ENCODE measurements around the gene ATP5MG. TPM values are rescaled to one million over a fixed set of nuclear protein-coding genes. Genes with fewer than 3 reads are reported as not detected.

Gene ATP5MG
- total and polyA plus RNA-seq, 4 experiments from 2014 or later = 158 to 704 (median 378) TPM

GRCh38 chr11:118434553-118435289, 33.3 kb downstream of the ATP5MG start:
- intact Hi-C loops (cut with micrococcal nuclease) = loop anchor here (5.0 kb wide), 3 partner anchors 127 to 583 kb away; partner anchors contain the start of genes ARCN1, RPS25 and TRAPPC4
- H3K36me3 ChIP-seq (ENCODE audit: insufficient read depth, low read length) = no peaks in the 10 kb centered on the region
- peaks cover 0 to 37% of the 10 kb centered on the region in 2 donors for H3K36me3 Mint-ChIP-seq
- peaks cover 0 to 3% (median 0%) of the 10 kb centered on the region in 8 donors for H3K9me3 Mint-ChIP-seq
- POLR2A ChIA-PET (ENCODE audit: partially characterized antibody) = interaction anchor here (0.6 to 6.8 kb wide), 31 partner anchors 9 to 478 kb away, joined by 3 to 163 read pairs (median 5); partner anchors contain the start of genes ARCN1, ATP5MG, CD3D and DDX6
- H3K4me1 ChIP-seq (ENCODE audit: insufficient read depth, low read length) = peaks cover 17% of the 10 kb centered on the region
- peaks cover 14 to 52% (median 20%) of the 10 kb centered on the region in 4 donors for H3K4me1 Mint-ChIP-seq
- H3K27me3 Mint-ChIP-seq = peaks cover 1 to 7% of the 10 kb centered on the region in 2 donors
- H3K4me3 ChIP-seq (ENCODE audit: low read length in 2 of 2) = peak overlapping the region; percentile 82 to 92
- peak overlapping the region; percentile 93 to 99 (median 97) for H3K27ac Mint-ChIP-seq
- peak in 4 of 5 donors; percentile 1 to 77 (median 35) for DNase-seq
- no peaks in the 10 kb centered on the region for H3K9me3 ChIP-seq (ENCODE audit: control insufficient read depth in 1 of 2, low read length in 2 of 2)
- H3K27ac ChIP-seq (ENCODE audit: low read depth, low read length) = peak overlapping the region; percentile 92
- CTCF ChIA-PET (ENCODE audit: partially characterized antibody) = interaction anchor here (0.9 to 1.8 kb wide), 5 partner anchors 10 to 55 kb away, joined by 3 to 5 read pairs (median 4); no protein-coding TSS in a partner anchor
- peak overlapping the region; percentile 87 to 99 (median 94) for H3K4me3 Mint-ChIP-seq
- no peaks in the 10 kb centered on the region for H3K27me3 ChIP-seq (ENCODE audit: insufficient read depth, low read length)

- H3K9me3 Mint-ChIP-seq = peaks cover 0 to 3% (median 0%) of the 10 kb centered on the region in 8 donors
- peak overlapping the region; percentile 93 to 99 (median 97) for H3K27ac Mint-ChIP-seq
- H3K4me3 Mint-ChIP-seq = peak overlapping the region; percentile 87 to 99 (median 94)
- Histone ChIP-seq H3K36me3 (ENCODE audit: insufficient read depth, low read length) (no peaks in the 10 kb centered on the region), H3K4me3 (ENCODE audit: low read length in 2 of 2) (peak overlapping the region; percentile 82 to 92), H3K27me3 (ENCODE audit: insufficient read depth, low read length) (no peaks in the 10 kb centered on the region), H3K9me3 (ENCODE audit: control insufficient read depth in 1 of 2, low read length in 2 of 2) (no peaks in the 10 kb centered on the region), H3K27ac (ENCODE audit: low read depth, low read length) (peak overlapping the region; percentile 92), H3K4me1 (ENCODE audit: insufficient read depth, low read length) (peaks cover 24% of the 10 kb centered on the region)
- intact Hi-C loops (cut with micrococcal nuclease) = loop anchor here (5.0 kb wide), 3 partner anchors 128 to 582 kb away; partner anchors contain the start of genes ARCN1, RPS25 and TRAPPC4
- H3K4me1 Mint-ChIP-seq = peaks cover 21 to 59% (median 27%) of the 10 kb centered on the region in 4 donors
- ChIA-PET CTCF (ENCODE audit: partially characterized antibody) (interaction anchor here (0.6 to 1.8 kb wide), 8 partner anchors 10 to 237 kb away, joined by 3 to 5 read pairs (median 3); no protein-coding TSS in a partner anchor), POLR2A (ENCODE audit: partially characterized antibody) (interaction anchor here (0.6 to 6.8 kb wide), 40 partner anchors 8 to 1257 kb away, joined by 3 to 163 read pairs (median 5); partner anchors contain the start of genes ARCN1, ATP5MG, CD3D and DDX6)
- DNase-seq = peak in 1 of 5 donors; percentile 77
- peaks cover 1 to 7% of the 10 kb centered on the region in 2 donors for H3K27me3 Mint-ChIP-seq
- peaks cover 0 to 44% of the 10 kb centered on the region in 2 donors for H3K36me3 Mint-ChIP-seq
Observed at GRCh38 chr11:118435290-118435892, 34.0 kb downstream of the ATP5MG start.

GRCh38 chr11:118435893-118436624, 34.7 kb downstream of the ATP5MG start, which contains the start of gene KMT2A:
KMT2A (plus strand) TSS chr11:118436492; CDS start chr11:118436513, 21 bp downstream.
- Histone ChIP-seq H3K27me3 (ENCODE audit: insufficient read depth, low read length) (no peaks in the 10 kb centered on the region), H3K4me1 (ENCODE audit: insufficient read depth, low read length) (peaks cover 31% of the 10 kb centered on the region), H3K4me3 (ENCODE audit: low read length in 2 of 2) (peak within 1 kb of the TSS; percentile 90 to 92), H3K27ac (ENCODE audit: low read depth, low read length) (peak within 1 kb of the TSS; percentile 92), H3K9me3 (ENCODE audit: control insufficient read depth in 1 of 2, low read length in 2 of 2) (no peaks in the 10 kb centered on the region), H3K36me3 (ENCODE audit: insufficient read depth, low read length) (no peaks in the 10 kb centered on the region)
- CTCF ChIA-PET (ENCODE audit: partially characterized antibody) = interaction anchor here (0.6 to 1.8 kb wide), 8 partner anchors 9 to 238 kb away, joined by 3 to 5 read pairs (median 3); no protein-coding TSS in a partner anchor
- DNase-seq = peak; percentile 89 to 99 (median 95)
- H3K36me3 Mint-ChIP-seq = peaks cover 0 to 49% of the 10 kb centered on the region in 2 donors
- peak within 1 kb of the TSS; percentile 94 to 99 (median 97) for H3K27ac Mint-ChIP-seq
- POLR2A ChIA-PET (ENCODE audit: partially characterized antibody) = interaction anchor here (0.5 to 6.8 kb wide), 52 partner anchors 9 to 1258 kb away, joined by 3 to 163 read pairs (median 5); partner anchors contain the start of genes ARCN1, ATP5MG, CD3D and CEP164
- H3K9me3 Mint-ChIP-seq = peaks cover 0 to 3% (median 0%) of the 10 kb centered on the region in 8 donors
- peak within 1 kb of the TSS; percentile 88 to 99 (median 94) for H3K4me3 Mint-ChIP-seq
- intact Hi-C loops (cut with micrococcal nuclease) = loop anchor here (1.0 to 5.0 kb wide), 5 partner anchors 35 to 581 kb away; partner anchors contain the start of genes ARCN1, ATP5MG, RPS25 and TRAPPC4
- peaks cover 26 to 65% (median 32%) of the 10 kb centered on the region in 4 donors for H3K4me1 Mint-ChIP-seq
- peaks cover 1 to 7% of the 10 kb centered on the region in 2 donors for H3K27me3 Mint-ChIP-seq

- H3K36me3 Mint-ChIP-seq = peaks cover 0 to 55% of the 10 kb centered on the region in 2 donors
- intact Hi-C loops (cut with micrococcal nuclease) = loop anchor here (1.0 to 5.0 kb wide), 5 partner anchors 35 to 581 kb away; partner anchors contain the start of genes ARCN1, ATP5MG, RPS25 and TRAPPC4
- peaks cover 37% of the 10 kb centered on the region for H3K4me1 ChIP-seq (ENCODE audit: insufficient read depth, low read length)
Observed at GRCh38 chr11:118436639-118437207, 35.3 kb downstream of the ATP5MG start.

GRCh38 chr11:118437208-118438125, 36.1 kb downstream of the ATP5MG start:
- CTCF ChIA-PET (ENCODE audit: partially characterized antibody) = no interaction called here
- Histone ChIP-seq H3K9me3 (ENCODE audit: control insufficient read depth in 1 of 2, low read length in 2 of 2) (no peaks in the 10 kb centered on the region), H3K4me3 (ENCODE audit: low read length in 2 of 2) (peak overlapping the region; percentile 67 to 90), H3K36me3 (ENCODE audit: insufficient read depth, low read length) (no peaks in the 10 kb centered on the region), H3K27me3 (ENCODE audit: insufficient read depth, low read length) (no peaks in the 10 kb centered on the region), H3K27ac (ENCODE audit: low read depth, low read length) (peak overlapping the region; percentile 92), H3K4me1 (ENCODE audit: insufficient read depth, low read length) (peaks cover 45% of the 10 kb centered on the region)
- Mint-ChIP-seq H3K36me3 (peaks cover 0 to 61% of the 10 kb centered on the region in 2 donors), H3K9me3 (peaks cover 0 to 3% (median 0%) of the 10 kb centered on the region in 8 donors), H3K4me1 (peaks cover 38 to 79% (median 45%) of the 10 kb centered on the region in 4 donors), H3K27ac (peak overlapping the region; percentile 94 to 98 (median 97)), H3K4me3 (peak overlapping the region; percentile 88 to 98 (median 93)), H3K27me3 (peaks cover 1 to 7% of the 10 kb centered on the region in 2 donors)
- POLR2A ChIA-PET (ENCODE audit: partially characterized antibody) = interaction anchor here (0.6 to 6.8 kb wide), 8 partner anchors 29 to 218 kb away, joined by 3 to 163 read pairs (median 6); partner anchors contain the start of genes ARCN1, ATP5MG, MPZL3 and UBE4A
- intact Hi-C loops (cut with micrococcal nuclease) = loop anchor here (1.0 to 5.0 kb wide), 5 partner anchors 9 to 580 kb away; partner anchors contain the start of genes ARCN1, RPS25 and TRAPPC4
- peak; percentile 38 to 80 (median 40) for DNase-seq

More at GRCh38 chr11:118436639-118437207, 35.3 kb downstream of the ATP5MG start:
- Histone ChIP-seq H3K27ac (ENCODE audit: low read depth, low read length) (peak overlapping the region; percentile 92), H3K36me3 (ENCODE audit: insufficient read depth, low read length) (no peaks in the 10 kb centered on the region), H3K27me3 (ENCODE audit: insufficient read depth, low read length) (no peaks in the 10 kb centered on the region), H3K4me3 (ENCODE audit: low read length in 2 of 2) (peak overlapping the region; percentile 67 to 90), H3K9me3 (ENCODE audit: control insufficient read depth in 1 of 2, low read length in 2 of 2) (no peaks in the 10 kb centered on the region)
- H3K4me3 Mint-ChIP-seq = peak overlapping the region; percentile 88 to 98 (median 93)
- DNase-seq = peak in 1 of 5 donors; percentile 76
- peaks cover 1 to 7% of the 10 kb centered on the region in 2 donors for H3K27me3 Mint-ChIP-seq
- H3K27ac Mint-ChIP-seq = peak overlapping the region; percentile 94 to 98 (median 97)
- CTCF ChIA-PET (ENCODE audit: partially characterized antibody) = interaction anchor here (0.8 kb wide), 1 partner anchor 57 kb away, joined by 3 read pairs; no protein-coding TSS in a partner anchor
- peaks cover 32 to 72% (median 38%) of the 10 kb centered on the region in 4 donors for H3K4me1 Mint-ChIP-seq
- POLR2A ChIA-PET (ENCODE audit: partially characterized antibody) = interaction anchor here (0.6 to 6.8 kb wide), 35 partner anchors 8 to 1258 kb away, joined by 3 to 163 read pairs (median 5); partner anchors contain the start of genes ARCN1, ATP5MG, CD3D and CEP164
- H3K9me3 Mint-ChIP-seq = peaks cover 0 to 3% (median 0%) of the 10 kb centered on the region in 8 donors

Data from CD4-positive, alpha-beta memory T cell (primary cell).